ENCODE results near the gene CCNJL.

CCNJL gene

GRCh38 chr5:160263326-160263855 is 49.0 kb downstream of the CCNJL start:
- TF ChIP-seq MAX (IDR thresholded peaks at IDR 0.05; ENCODE audit: low read depth, low read length): no peak
- TF ChIP-seq POLR2A (IDR thresholded peaks at IDR 0.05; ENCODE audit: extremely low read depth, insufficient read length): no peak
- TF ChIP-seq MYC (IDR thresholded peaks at IDR 0.05; ENCODE audit: low read depth, low read length): no peak
- TF ChIP-seq, protein P1, sequence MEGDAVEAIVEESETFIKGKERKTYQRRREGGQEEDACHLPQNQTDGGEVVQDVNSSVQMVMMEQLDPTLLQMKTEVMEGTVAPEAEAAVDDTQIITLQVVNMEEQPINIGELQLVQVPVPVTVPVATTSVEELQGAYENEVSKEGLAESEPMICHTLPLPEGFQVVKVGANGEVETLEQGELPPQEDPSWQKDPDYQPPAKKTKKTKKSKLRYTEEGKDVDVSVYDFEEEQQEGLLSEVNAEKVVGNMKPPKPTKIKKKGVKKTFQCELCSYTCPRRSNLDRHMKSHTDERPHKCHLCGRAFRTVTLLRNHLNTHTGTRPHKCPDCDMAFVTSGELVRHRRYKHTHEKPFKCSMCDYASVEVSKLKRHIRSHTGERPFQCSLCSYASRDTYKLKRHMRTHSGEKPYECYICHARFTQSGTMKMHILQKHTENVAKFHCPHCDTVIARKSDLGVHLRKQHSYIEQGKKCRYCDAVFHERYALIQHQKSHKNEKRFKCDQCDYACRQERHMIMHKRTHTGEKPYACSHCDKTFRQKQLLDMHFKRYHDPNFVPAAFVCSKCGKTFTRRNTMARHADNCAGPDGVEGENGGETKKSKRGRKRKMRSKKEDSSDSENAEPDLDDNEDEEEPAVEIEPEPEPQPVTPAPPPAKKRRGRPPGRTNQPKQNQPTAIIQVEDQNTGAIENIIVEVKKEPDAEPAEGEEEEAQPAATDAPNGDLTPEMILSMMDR (IDR thresholded peaks at IDR 0.05; ENCODE audit: low read depth, low read length): no peak
- no peak overlapping the region for H3K4me3 ChIP-seq (ENCODE audit: low read depth, low read length)
- DNase-seq (ENCODE audit: low read depth): no peak

- TF ChIP-seq, protein P1 (IDR thresholded peaks at IDR 0.05; ENCODE audit: low read depth, low read length): no peak
- TF ChIP-seq MYC (IDR thresholded peaks at IDR 0.05; ENCODE audit: low read depth, low read length): peak; percentile 93
- no peak for TF ChIP-seq POLR2A (IDR thresholded peaks at IDR 0.05; ENCODE audit: extremely low read depth, insufficient read length)
- TF ChIP-seq MAX (IDR thresholded peaks at IDR 0.05; ENCODE audit: low read depth, low read length): peak; percentile 95
- H3K4me3 ChIP-seq (ENCODE audit: low read depth, low read length): no peak overlapping the region
- DNase-seq (ENCODE audit: low read depth): peak; percentile 94
These were observed 50.0 kb downstream of the CCNJL start for GRCh38 chr5:160262151-160263074.

DNA sequence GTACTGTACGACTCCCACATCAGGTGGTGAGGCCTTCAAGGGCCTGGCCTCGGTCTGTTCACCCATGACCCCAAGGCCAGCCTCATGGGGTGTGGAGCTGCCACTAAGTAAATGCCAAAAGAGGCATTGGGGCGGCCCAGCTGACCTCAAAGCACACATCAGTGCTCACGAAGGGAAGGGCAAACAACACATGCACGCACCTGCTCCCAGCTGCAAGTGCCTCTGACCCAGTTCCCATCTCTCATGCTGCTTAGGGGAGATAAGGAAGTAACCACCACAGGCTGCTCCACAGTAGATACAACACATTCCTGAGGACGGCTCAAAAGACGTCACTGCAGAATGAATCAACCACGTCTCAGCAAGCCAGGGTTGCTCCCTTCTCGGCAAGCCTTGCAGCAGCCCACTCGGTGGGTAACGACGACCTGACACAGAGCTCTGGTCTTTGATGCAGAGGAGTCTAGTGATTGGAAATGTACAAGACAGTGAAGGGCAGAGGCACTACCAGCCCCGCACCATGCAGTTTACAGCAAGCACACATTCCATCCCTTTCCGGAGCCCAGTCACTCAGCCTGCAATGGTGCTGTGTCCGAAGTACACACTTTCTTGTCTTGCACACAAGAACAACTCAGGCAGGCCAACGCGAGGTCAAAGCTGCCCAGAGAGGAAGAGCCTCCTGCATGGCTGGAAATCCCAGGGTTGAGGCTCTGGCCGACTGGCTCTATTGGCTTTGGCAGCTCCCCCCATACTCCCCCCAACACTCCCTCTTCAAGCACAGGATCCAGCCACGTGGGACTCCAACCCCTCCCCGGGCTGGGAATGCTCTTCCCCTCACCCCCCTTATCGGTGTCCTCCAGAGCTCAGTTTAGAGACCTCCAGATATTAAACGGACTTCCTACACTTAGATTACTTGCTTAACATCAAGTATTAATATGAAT is 51.2 kb downstream of the CCNJL start:
- DNase-seq (ENCODE audit: low read depth): peak; percentile 90
- TF ChIP-seq, protein P1 (IDR thresholded peaks at IDR 0.05; ENCODE audit: low read depth, low read length): no peak
- TF ChIP-seq MYC (IDR thresholded peaks at IDR 0.05; ENCODE audit: low read depth, low read length) (peak; percentile 63; the same call in 1 of the 2 replicates), POLR2A (IDR thresholded peaks at IDR 0.05; ENCODE audit: extremely low read depth, insufficient read length) (no peak), MAX (IDR thresholded peaks at IDR 0.05; ENCODE audit: low read depth, low read length) (peak; percentile 71)
- H3K4me3 ChIP-seq (ENCODE audit: low read depth, low read length): no peak overlapping the region

GRCh38 chr5:160260006-160260775 is 52.2 kb downstream of the CCNJL start:
- H3K4me3 ChIP-seq (ENCODE audit: low read depth, low read length): no peak overlapping the region
- TF ChIP-seq MYC (IDR thresholded peaks at IDR 0.05; ENCODE audit: low read depth, low read length): no peak
- no peak for TF ChIP-seq POLR2A (IDR thresholded peaks at IDR 0.05; ENCODE audit: extremely low read depth, insufficient read length)
- TF ChIP-seq, protein P1 (IDR thresholded peaks at IDR 0.05; ENCODE audit: low read depth, low read length): no peak
- TF ChIP-seq MAX (IDR thresholded peaks at IDR 0.05; ENCODE audit: low read depth, low read length): no peak
- no peak for DNase-seq (ENCODE audit: low read depth)

GRCh38 chr5:160259341-160259740 is 53.0 kb downstream of the CCNJL start:
- TF ChIP-seq POLR2A (IDR thresholded peaks at IDR 0.05; ENCODE audit: extremely low read depth, insufficient read length) (no peak), MAX (IDR thresholded peaks at IDR 0.05; ENCODE audit: low read depth, low read length) (no peak), MYC (IDR thresholded peaks at IDR 0.05; ENCODE audit: low read depth, low read length) (no peak)
- TF ChIP-seq, protein P1 (IDR thresholded peaks at IDR 0.05; ENCODE audit: low read depth, low read length): no peak
- DNase-seq (ENCODE audit: low read depth): no peak
- no peak overlapping the region for H3K4me3 ChIP-seq (ENCODE audit: low read depth, low read length)

Data from NB4 (cell line).